K562 (cell line): Measurements from ENCODE around the gene ARHGAP26. TPM values are rescaled to one million over a fixed set of nuclear protein-coding genes. Genes with fewer than 3 reads are reported as not detected.
A peak's percentile ranks its signal among the peaks of the same experiment; 100 is the strongest.

ENCODE experiments used
- ATF2 ChIP-seq: sonication (generic); formaldehyde crosslinking; IDR thresholded peaks from 2 replicates; pipeline ENCODE4 v1.8.1; 2022; ENCODE audit warnings: missing genetic modification reagents
- BCL6 ChIP-seq: fragments of 250-450 bp; sonication (Bioruptor Pico); IDR thresholded peaks from 2 replicates; pipeline ENCODE4 v1.4.0; 2020
- FOXO4 ChIP-seq: fragments of 450-650 bp; formaldehyde crosslinking; IDR thresholded peaks from 2 replicates; pipeline ENCODE4 v1.4.0; 2020; ENCODE audit warnings: mild to moderate bottlenecking, moderate library complexity
- ILF3 ChIP-seq: fragments of 450-650 bp; IDR thresholded peaks from 2 replicates; pipeline ENCODE4 v1.6.1; 2018; ENCODE audit warnings: antibody characterized with exemption, mild to moderate bottlenecking, moderate library complexity, borderline replicate concordance
- KLF1 ChIP-seq: fragments of 450-650 bp; IDR thresholded peaks from 2 replicates; pipeline ENCODE4 v1.6.1; 2016; ENCODE audit warnings: missing genetic modification characterization, missing compliant biosample characterization
- MAZ ChIP-seq, 2 experiments: fragments of 450-650 bp in 1 of 2; sonication (generic) in 1 of 2; formaldehyde crosslinking; IDR thresholded peaks in 1 of 2; conservative IDR thresholded peaks in 1 of 2; 2 replicates each; pipeline versions ENCODE4 v1.4.0 to v1.5.0; 2020; ENCODE audit warnings: mild to moderate bottlenecking in 1 of 2, missing genetic modification reagents in 1 of 2
- NCOA2 ChIP-seq, 2 experiments: fragments of 450-650 bp; IDR thresholded peaks; 2 replicates each; pipeline ENCODE4 v1.6.1; 2018; ENCODE audit warnings: mild to moderate bottlenecking in 2 of 2, moderate library complexity in 1 of 2; ENCODE audit not compliant: partially characterized antibody in 2 of 2
- NELFE ChIP-seq: IDR thresholded peaks from 2 replicates; pipeline ENCODE4 v1.6.1; 2011; ENCODE audit warnings: mild to moderate bottlenecking; ENCODE audit not compliant: insufficient read depth, insufficient read length
- NRF1 ChIP-seq, 2 experiments: fragments of 450-650 bp; IDR thresholded peaks in 1 of 2; conservative IDR thresholded peaks in 1 of 2; 2 replicates each; pipeline ENCODE4 v1.6.1; 2014; ENCODE audit warnings: mild to moderate bottlenecking in 2 of 2
- RBM39 ChIP-seq: fragments of 200-400 bp; formaldehyde crosslinking; optimal IDR thresholded peaks from 2 replicates; pipeline ENCODE3; 2018; ENCODE audit warnings: low read depth, low read length
- RFX5 ChIP-seq: IDR thresholded peaks from 2 replicates; pipeline ENCODE4 v1.6.1; 2011; ENCODE audit warnings: low read depth, mild to moderate bottlenecking, improper control_type of control experiment, low read length
- TCF7L2 ChIP-seq: fragments of 150-350 bp; IDR thresholded peaks from 2 replicates; pipeline ENCODE4 v1.6.1; 2016; ENCODE audit warnings: low read depth, mild to moderate bottlenecking, low read length, moderate library complexity
- XRCC5 ChIP-seq: fragments of 200-400 bp; formaldehyde crosslinking; IDR thresholded peaks from 2 replicates; pipeline ENCODE4 v1.6.1; 2017; ENCODE audit warnings: low read depth, mild to moderate bottlenecking, low read length
- ZFP91 ChIP-seq: sonication (generic); formaldehyde crosslinking; IDR thresholded peaks from 2 replicates; pipeline ENCODE4 v1.8.0; 2022; ENCODE audit warnings: mild to moderate bottlenecking, missing genetic modification reagents
- ZNF134 ChIP-seq: fragments of 250-450 bp; sonication (Bioruptor Pico); conservative IDR thresholded peaks from 2 replicates; pipeline ENCODE4 v1.4.0; 2020
- ZNF347 ChIP-seq: fragments of 450-650 bp; formaldehyde crosslinking; IDR thresholded peaks from 2 replicates; pipeline ENCODE4 v1.4.0; 2020; ENCODE audit warnings: low read depth, mild to moderate bottlenecking, moderate library complexity
- ZNF57 ChIP-seq: fragments of 450-650 bp; formaldehyde crosslinking; IDR thresholded peaks from 2 replicates; pipeline ENCODE4 v1.4.0; 2020; ENCODE audit warnings: mild to moderate bottlenecking, moderate library complexity
- ZNF583 ChIP-seq: fragments of 250-450 bp; sonication (Bioruptor Pico); IDR thresholded peaks from 2 replicates; pipeline ENCODE4 v1.4.0; 2020
- ZNF609 ChIP-seq: sonication (generic); formaldehyde crosslinking; IDR thresholded peaks from 2 replicates; pipeline ENCODE4 v1.8.1; 2023; ENCODE audit warnings: missing genetic modification reagents, mild to moderate bottlenecking, borderline replicate concordance
- polyA plus RNA-seq, 8 experiments: library from polyadenylated mRNA; depleted of rRNA in 4 of 8; stranded (reverse) in 5 of 8; unstranded in 3 of 8; fragments of >200 nt; fragmentation: Nextera tagmentation in 2 of 8; fragmentation: Illumina TruSeq in 1 of 8; extraction: Ambion mirVana in 2 of 8; extraction: Trizol in 1 of 8; gene quantifications; 2 replicates each; pipeline versions ENCODE4 v1.2.1 to v1.2.3, GENCODE V29; 2011 to 2014; ENCODE audit warnings: inconsistent platforms in 1 of 8, missing spikeins in 1 of 8
- total RNA-seq, 7 experiments: library from RNA; depleted of rRNA in 6 of 7; stranded (reverse); fragments of >200 nt in 6 of 7; fragmentation: Illumina TruSeq in 2 of 7; extraction: Trizol in 2 of 7; gene quantifications; 2 replicates each; pipeline versions ENCODE4 v1.2.1 to v1.2.3, GENCODE V29; 2011 to 2021; ENCODE audit warnings: low replicate concordance in 1 of 7

Gene ARHGAP26
- total and polyA plus RNA-seq, 9 of the 15 experiments (the other 6 are each of a cell fraction or from before 2014, with no cell fraction given): 0.13 to 1.1 (median 0.55) TPM

- TF ChIP-seq ZNF347: no peak
- TF ChIP-seq ZFP91 (CRISPR knock-in tag): no peak
- TF ChIP-seq NRF1 (conservative IDR thresholded peaks at IDR 0.05 in 1 of 2, IDR thresholded peaks at IDR 0.05 in 1 of 2): peak; percentile 79 to 83
- no peak for TF ChIP-seq RFX5
- no peak for TF ChIP-seq ZNF57 (CRISPR knock-in tag)
- TF ChIP-seq RBM39: no peak
- no peak for TF ChIP-seq FOXO4
- TF ChIP-seq NELFE: no peak
- no peak for TF ChIP-seq ZNF583 (CRISPR knock-in tag)
- TF ChIP-seq ZNF609: no peak
- no peak for TF ChIP-seq NCOA2 (IDR thresholded peaks at IDR 0.05; ENCODE audit: partially characterized antibody in 2 of 2)
- peak; percentile 21 to 23; a peak in 1 of 4 replicates for TF ChIP-seq MAZ (CRISPR knock-in tag; conservative IDR thresholded peaks at IDR 0.05 in 1 of 2, IDR thresholded peaks at IDR 0.05 in 1 of 2)
- no peak for TF ChIP-seq XRCC5
- TF ChIP-seq ZNF134 (CRISPR knock-in tag): no peak
- TF ChIP-seq KLF1 (tag): no peak
- TF ChIP-seq ILF3: no peak
- no peak for TF ChIP-seq BCL6 (CRISPR knock-in tag)
- TF ChIP-seq TCF7L2: no peak
- TF ChIP-seq ATF2 (CRISPR knock-in tag): peak; percentile 59; the same call in 1 of the 2 replicates
These were observed at the start of gene ARHGAP26 (continued) for GRCh38 chr5:142769793-142770649.
